A549 (cell line): ENCODE results near the gene CALCOCO1.

Source experiments
- CEBPB ChIP-seq, 2 experiments: fragments of >200 bp in 1 of 2; sonication (Bioruptor Twin) in 1 of 2; formaldehyde crosslinking in 1 of 2; IDR thresholded peaks; 2 replicates each; pipeline ENCODE4 v1.6.1; 2012 to 2016
- CTCF ChIP-seq: fragments of >200 bp; sonication (Bioruptor Twin); formaldehyde crosslinking; IDR thresholded peaks from 3 replicates; pipeline ENCODE4 v1.5.1; 2016
- ESRRA ChIP-seq: fragments of 150-350 bp; IDR thresholded peaks from 2 replicates; pipeline ENCODE4 v1.6.1; 2014; ENCODE audit warnings: mild to moderate bottlenecking, low read length, borderline replicate concordance
- HES2 ChIP-seq: fragments of >200 bp; sonication (Bioruptor Twin); formaldehyde crosslinking; IDR thresholded peaks from 2 replicates; pipeline ENCODE4 v1.6.1; 2016
- HMGXB4 ChIP-seq: fragments of 250-450 bp; sonication (Bioruptor Pico); IDR thresholded peaks from 2 replicates; pipeline ENCODE4 v1.5.0; 2021; ENCODE audit warnings: mild to moderate bottlenecking, moderate library complexity, borderline replicate concordance
- KDM5A ChIP-seq: fragments of 200-600 bp; sonication (generic); IDR thresholded peaks from 2 replicates; pipeline ENCODE4 v1.6.1; 2016; ENCODE audit warnings: antibody characterized with exemption, mild to moderate bottlenecking
- MAFK ChIP-seq: fragments of 450-650 bp; IDR thresholded peaks from 2 replicates; pipeline ENCODE4 v1.6.1; 2014; ENCODE audit not compliant: partially characterized antibody
- MAZ ChIP-seq: fragments of 150-350 bp; IDR thresholded peaks from 2 replicates; pipeline ENCODE4 v1.6.1; 2014; ENCODE audit warnings: antibody characterized with exemption, low read depth, low read length, borderline replicate concordance
- POLR2A ChIP-seq: IDR thresholded peaks from 2 replicates; pipeline ENCODE4 v1.6.1; 2012; ENCODE audit warnings: mild to moderate bottlenecking, low read length

- TF ChIP-seq KDM5A, result no peak
- TF ChIP-seq HMGXB4, result no peak
- TF ChIP-seq MAZ, result no peak
- no peak for TF ChIP-seq CEBPB (IDR thresholded peaks at IDR 0.05)
- TF ChIP-seq POLR2A, result no peak
- no peak for TF ChIP-seq ESRRA
- no peak for TF ChIP-seq MAFK
- TF ChIP-seq CTCF, result peak; percentile 65
- TF ChIP-seq HES2, result no peak
These were observed 30.0 kb upstream of the CALCOCO1 start for GRCh38 chr12:53757101-53757770.
